GM13977 (cell line): ENCODE results near the gene MYNN.

Experiments
- DNase-seq: peaks from one replicate; pipeline ENCODE4 v3.0.0; 2012; ENCODE audit warnings: low spot score
- in situ Hi-C: fragments of 300-500 bp; cut with MboI; formaldehyde crosslinking; loops from one replicate; pipeline ENCODE4 v1.12.0; 2022; ENCODE audit warnings: low sequenced_read_pairs, low pct_unique_long_range_greater_than_20kb, mixed read lengths, inconsistent platforms; ENCODE audit not compliant: unreplicated experiment
- TF ChIP-seq, protein P1 (sequence below): IDR thresholded peaks from 2 replicates; pipeline ENCODE4 v1.5.1; 2012; ENCODE audit warnings: mild to moderate bottlenecking, control low read depth; ENCODE audit not compliant: insufficient read depth; ENCODE audit errors: extremely low read depth, missing control alignments

The MYNN gene

DNA sequence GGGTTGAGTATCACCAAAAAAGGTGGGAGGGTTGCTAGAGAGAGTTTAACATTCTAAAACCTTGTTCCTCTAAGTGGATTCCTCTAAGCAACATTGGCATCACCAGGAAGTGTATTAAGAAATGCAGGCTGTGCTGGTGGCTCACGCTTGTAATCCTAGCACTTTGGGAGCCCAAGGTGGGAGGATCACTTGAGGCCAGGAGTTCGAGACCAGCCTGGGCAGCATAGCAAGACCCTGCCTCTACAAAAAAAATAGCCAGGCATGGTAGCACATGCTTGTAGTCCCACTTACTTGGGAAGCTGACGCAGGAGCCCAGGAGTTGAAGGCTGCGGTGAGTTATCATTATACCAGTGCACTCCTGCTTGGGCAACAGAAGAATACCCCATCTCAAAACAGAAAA, 4.6 kb downstream of the MYNN start:
- TF ChIP-seq, protein P1, sequence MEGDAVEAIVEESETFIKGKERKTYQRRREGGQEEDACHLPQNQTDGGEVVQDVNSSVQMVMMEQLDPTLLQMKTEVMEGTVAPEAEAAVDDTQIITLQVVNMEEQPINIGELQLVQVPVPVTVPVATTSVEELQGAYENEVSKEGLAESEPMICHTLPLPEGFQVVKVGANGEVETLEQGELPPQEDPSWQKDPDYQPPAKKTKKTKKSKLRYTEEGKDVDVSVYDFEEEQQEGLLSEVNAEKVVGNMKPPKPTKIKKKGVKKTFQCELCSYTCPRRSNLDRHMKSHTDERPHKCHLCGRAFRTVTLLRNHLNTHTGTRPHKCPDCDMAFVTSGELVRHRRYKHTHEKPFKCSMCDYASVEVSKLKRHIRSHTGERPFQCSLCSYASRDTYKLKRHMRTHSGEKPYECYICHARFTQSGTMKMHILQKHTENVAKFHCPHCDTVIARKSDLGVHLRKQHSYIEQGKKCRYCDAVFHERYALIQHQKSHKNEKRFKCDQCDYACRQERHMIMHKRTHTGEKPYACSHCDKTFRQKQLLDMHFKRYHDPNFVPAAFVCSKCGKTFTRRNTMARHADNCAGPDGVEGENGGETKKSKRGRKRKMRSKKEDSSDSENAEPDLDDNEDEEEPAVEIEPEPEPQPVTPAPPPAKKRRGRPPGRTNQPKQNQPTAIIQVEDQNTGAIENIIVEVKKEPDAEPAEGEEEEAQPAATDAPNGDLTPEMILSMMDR: no peak
- in situ Hi-C loops: no loop called here
- DNase-seq: no peak

DNA sequence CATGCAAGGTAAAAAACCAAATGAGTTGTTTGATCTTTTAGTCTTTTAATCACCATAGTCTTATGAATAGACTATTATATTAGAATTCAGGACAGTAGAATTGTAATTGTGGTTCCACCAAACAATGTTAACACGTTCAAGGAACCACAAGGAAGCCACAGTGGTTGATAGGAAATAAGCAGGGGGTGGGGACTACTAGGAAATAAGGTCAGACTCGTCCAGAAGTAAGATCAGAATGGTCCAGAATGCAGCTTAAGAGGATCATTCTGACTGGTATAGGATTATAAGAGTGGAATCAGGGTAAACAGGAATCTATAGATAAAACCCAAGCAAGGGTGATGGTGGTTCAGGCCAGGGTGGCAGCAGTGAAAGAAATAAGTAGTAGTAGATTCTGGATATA, 7.5 kb downstream of the MYNN start:
- TF ChIP-seq, protein P1: no peak
- no peak for DNase-seq
- in situ Hi-C loops: no loop called here

DNA sequence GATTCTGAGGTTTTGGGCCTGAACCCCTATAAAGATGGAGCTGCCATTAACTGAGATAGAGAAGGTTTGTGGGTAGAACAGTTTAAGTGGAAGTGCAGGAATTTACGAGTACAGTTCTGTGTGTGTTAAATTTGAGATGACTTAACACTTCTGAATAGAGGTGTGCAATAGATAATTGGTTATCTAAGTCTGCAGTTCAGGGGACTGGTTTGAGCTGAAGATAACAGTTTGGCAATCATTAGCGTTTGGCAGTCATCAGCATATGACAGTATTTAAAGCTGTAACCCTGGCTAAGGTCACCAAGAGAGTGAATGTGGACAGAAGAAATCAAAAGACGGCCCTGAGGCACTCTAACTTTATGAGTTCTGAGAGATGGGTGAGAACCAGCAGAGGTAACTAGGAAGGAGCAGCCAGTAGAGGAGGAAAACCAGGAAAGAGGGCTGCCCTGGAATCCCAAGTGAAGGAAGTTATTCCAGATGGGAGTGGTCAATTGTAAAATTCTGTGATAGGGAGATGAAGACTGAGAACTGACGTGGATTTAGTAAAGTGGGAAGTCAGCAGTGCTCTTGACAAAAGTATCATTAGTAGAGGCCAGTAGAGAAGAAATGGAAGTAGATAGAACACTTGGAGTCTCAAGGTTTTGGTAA, 8.1 kb downstream of the MYNN start:
- TF ChIP-seq, protein P1: no peak
- DNase-seq: no peak
- in situ Hi-C loops: no loop called here

DNA sequence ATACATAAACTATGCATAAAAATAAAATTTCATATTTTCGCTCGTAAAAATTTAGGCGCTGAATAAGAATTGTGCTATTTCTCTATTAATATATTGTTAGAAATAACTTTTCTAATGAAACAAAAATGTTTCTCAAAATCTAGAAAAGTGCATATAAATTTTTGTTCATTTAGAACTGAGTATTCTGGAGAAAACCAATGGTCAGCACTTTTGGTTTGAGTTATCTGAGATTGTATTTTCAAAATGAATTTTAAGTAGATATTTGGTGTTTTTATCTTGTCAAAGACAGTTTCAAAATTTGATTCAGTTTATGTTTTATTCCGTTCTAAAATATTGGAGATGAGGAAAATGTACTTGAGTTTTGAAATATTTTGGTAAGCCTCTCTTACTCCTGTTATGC, 13.9 kb downstream of the MYNN start:
- TF ChIP-seq, protein P1: no peak
- in situ Hi-C loops: no loop called here
- no peak for DNase-seq

DNA sequence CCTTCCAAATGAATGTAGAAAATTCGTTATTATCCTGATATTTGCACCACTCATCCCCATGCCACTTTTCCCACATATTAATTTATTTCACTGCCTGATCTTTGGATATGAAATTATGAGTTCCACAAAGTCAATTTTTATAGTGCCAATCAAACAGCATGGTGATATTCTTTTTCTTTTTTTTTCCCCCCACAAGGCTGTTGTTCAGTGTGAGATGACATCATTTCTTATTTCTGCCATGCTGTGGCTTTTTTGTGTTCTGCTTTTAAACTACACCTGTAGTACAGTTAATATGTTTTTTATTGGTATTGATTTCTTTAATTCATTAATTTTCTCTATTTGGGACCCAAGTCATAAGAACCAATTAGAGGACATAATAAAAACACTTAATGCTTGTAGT, 14.6 kb downstream of the MYNN start:
- in situ Hi-C loops: no loop called here
- no peak for DNase-seq
- TF ChIP-seq, protein P1: no peak

DNA sequence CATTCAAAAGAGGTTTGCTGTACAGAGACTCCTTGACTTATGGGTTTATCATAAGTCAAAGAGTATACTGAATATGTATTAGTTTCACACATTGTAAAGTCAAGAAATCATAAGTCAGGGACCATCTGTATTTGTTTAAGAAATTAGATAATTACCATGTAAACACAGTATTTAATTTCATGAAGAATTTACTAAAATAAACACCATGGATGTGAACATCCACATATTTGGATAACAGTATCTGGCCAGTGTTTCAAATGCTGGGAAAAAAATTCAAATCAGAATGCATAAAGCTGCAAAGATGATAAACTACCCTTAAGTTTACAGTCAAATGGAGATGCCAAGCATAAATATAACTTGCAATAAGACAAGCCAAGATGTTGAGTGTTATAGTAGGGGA, 17.0 kb downstream of the MYNN start:
- TF ChIP-seq, protein P1: no peak
- in situ Hi-C loops: no loop called here

DNA sequence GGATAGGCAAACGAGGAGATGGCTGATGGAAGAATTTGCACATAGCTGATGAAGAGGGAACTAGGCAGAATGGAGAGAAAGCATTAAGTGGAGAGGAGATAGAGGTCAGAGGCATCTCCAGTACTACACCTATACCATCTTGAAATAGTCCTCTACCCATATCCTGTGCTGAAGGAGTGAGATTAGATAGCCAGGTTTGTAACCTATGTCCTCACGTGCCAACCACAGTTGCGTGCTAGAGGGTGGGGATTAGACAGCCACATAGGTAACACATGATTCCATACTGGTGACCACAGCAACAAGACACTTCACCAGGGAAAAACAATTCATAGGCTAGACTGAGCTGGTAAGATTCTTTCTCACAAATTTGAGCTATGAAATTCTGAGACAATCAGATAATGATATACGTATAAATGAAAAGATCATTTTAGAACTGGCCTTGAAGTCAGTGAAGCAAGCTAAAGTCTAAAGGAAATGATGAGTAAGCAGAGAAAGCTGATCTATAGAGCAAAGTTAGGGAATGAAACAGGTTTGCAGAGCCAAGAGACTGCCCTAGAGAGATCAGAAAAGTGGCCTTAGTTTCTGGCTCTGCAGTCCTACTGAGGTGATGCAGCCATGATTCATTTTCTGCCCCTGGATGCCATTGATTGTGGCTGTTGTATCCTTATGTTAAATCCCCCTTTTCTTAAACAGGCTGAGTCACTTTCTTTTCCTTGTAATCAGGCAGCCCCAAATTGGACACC, 17.7 kb downstream of the MYNN start:
- no peak for DNase-seq
- in situ Hi-C loops: no loop called here

More for the DNA sequence above, 17.0 kb downstream of the MYNN start:
- DNase-seq: no peak

More for the DNA sequence above, 17.7 kb downstream of the MYNN start:
- TF ChIP-seq, protein P1: no peak
